ENCODE measurements around the gene TNFSF13B.
"Not testable (repeated sequence)": the region's sequence is repeated elsewhere in the genome, so short reads cannot be mapped to it uniquely, and the experiment has no call there.

The TNFSF13B gene

DNA sequence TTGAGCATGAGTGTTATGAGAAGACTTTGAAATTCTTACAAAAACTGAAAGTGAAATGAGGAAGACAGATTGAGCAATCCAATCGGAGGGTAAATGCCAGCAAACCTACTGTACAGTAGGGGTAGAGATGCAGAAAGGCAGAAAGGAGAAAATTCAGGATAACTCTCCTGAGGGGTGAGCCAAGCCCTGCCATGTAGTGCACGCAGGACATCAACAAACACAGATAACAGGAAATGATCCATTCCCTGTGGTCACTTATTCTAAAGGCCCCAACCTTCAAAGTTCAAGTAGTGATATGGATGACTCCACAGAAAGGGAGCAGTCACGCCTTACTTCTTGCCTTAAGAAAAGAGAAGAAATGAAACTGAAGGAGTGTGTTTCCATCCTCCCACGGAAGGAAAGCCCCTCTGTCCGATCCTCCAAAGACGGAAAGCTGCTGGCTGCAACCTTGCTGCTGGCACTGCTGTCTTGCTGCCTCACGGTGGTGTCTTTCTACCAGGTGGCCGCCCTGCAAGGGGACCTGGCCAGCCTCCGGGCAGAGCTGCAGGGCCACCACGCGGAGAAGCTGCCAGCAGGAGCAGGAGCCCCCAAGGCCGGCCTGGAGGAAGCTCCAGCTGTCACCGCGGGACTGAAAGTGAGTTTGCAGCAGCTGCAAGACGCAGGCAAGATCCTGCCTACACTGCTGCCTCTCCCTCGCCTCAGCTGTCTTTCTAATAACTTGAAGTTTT, at the start of gene TNFSF13B:
Gene TNFSF13B (plus strand): TSS at position 118 of the 728 bp plus-strand sequence. CDS start 178 bp downstream, at position 296.
- FAIRE-seq = no peak

DNA sequence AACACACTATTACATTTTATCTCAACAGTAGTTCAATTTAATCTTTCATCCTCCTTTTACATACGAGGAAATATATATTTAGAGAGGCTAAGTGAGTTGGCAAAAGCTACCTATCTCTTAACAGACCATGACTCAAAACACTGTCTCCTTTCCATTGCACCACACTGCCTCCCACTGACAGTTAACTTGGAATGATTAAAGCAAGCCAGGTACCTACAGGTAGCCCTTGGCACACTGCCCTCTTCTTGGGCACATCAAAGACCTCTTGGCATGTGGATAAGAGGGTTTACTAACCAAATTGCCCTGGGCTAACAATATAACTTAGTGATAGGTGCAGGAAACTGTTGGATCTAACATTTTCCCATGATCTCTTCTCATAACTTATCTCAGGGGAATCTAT, 49.5 kb upstream of the TNFSF13B start:
- FAIRE-seq = no peak

GRCh38 chr13:108223687-108224503, 45.6 kb upstream of the TNFSF13B start:
- no peak for FAIRE-seq

GRCh38 chr13:108225440-108225839, 44.1 kb upstream of the TNFSF13B start:
- FAIRE-seq = no peak

GRCh38 chr13:108226184-108226583, 43.3 kb upstream of the TNFSF13B start:
- FAIRE-seq = no peak

- FAIRE-seq = peak; percentile 80
Observed at GRCh38 chr13:108227651-108228272, 41.8 kb upstream of the TNFSF13B start.

DNA sequence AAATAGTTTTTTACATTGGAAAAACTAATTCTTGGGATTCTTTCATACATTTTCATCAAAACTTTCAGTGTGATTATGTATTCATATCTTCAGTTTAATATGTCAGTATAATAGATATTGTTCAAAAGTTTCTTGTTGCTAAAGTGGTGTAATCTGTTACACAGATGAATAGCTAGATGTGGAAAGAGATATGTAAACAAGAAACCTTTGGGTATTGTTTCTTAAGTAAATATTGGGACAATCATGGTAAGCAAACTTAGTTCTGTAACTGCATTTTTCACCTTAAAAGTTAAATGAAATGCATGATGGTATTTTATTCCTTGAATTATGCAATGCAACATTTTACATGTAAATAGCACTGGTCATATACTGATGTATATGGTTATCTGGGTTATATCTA, 39.1 kb upstream of the TNFSF13B start:
- FAIRE-seq = no peak

- no peak for FAIRE-seq
Observed at GRCh38 chr13:108249150-108249549, 20.4 kb upstream of the TNFSF13B start.

- FAIRE-seq = no peak
Observed at GRCh38 chr13:108257248-108257647, 12.3 kb upstream of the TNFSF13B start.

DNA sequence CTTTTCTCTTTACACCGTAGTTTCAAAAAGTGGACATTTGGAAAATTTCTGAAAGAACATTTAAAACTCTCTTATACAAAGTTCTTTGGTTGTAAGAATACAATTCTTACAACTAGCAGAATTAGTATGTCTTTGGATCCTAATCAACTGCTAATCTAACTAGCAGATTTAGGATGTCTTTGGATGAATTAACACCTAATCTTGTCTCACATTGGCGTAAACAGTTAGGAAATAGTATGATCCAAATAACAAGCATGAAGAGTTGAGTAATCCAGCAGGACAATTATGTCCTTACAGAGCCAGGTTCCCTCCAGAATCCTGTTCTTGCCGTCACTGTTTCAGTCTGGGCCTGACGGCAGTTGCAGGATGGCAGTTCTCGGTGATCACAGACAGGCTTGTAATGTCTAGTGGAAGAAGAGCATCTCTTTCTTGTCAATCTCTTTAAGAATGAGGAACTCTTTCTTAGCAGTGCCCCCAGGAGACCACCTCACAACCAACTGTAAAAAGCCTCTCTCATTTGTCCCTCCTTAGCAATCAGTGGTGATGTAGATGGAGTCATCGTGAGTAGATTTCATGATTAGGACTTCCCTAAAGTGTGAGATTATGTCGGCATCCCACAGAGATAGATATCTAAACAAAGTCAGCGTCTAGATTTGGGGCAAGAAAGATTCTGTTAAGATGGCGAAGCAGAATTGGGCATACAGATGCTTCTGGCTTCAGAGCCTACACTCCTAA, 5.7 kb upstream of the TNFSF13B start:
- FAIRE-seq = no peak

DNA sequence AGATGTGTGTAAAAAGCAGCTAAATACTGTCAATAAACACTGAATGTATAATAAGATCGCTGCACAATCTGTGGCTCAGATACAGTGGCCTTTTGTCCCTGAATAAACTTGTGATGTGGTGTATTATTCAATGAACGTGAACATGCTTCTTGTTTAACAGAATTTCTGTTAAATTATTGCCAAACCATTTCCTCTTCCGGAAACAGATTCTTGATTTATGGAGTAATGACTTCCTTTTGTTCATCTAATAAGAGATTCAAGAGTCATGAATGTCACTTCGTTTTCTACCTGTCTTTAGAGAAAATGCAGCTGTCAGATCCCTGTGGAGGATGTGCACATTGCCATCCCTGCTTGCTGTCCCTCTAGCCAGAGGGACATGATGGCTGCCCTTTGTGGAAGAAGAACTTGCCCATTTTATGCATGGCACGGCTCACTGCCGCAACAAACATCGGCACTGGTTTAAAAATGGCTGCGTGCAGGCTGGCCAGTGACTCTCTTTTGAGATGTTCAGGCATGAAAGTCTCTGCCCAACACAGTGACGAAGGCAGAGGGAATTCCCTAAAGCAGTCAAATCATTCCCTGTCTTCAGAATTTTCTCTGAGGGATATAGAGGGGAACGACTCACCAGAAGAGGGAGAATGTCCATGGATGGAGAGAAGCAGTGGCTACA, 3.1 kb upstream of the TNFSF13B start:
- no peak for FAIRE-seq

DNA sequence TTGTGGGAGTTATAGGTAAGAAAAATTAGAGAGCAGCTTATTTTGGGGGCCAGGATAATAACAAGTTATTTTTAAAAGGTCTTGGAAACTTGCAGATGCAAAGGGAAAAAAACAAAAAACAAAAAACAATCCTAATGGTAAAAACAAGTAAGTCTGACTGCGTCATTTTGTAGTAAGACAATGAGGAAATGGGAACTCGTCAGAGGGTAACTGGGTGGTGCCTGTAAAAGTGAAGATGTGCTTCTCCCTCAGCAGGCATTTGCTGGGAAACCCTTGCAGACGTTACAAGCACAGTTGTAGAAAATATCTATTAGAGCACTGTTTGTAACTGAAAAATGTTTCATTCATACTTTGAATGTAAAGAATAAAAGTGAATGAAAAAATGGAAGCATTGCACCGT, 2.2 kb upstream of the TNFSF13B start:
- FAIRE-seq = no peak

GRCh38 chr13:108267855-108268254, 1.7 kb upstream of the TNFSF13B start:
- not testable (repeated sequence) for FAIRE-seq

GRCh38 chr13:108268466-108269112, 929 bp upstream of the TNFSF13B start:
- FAIRE-seq = no peak

- FAIRE-seq = no peak
Observed at GRCh38 chr13:108270442-108270841, 924 bp downstream of the TNFSF13B start.

DNA sequence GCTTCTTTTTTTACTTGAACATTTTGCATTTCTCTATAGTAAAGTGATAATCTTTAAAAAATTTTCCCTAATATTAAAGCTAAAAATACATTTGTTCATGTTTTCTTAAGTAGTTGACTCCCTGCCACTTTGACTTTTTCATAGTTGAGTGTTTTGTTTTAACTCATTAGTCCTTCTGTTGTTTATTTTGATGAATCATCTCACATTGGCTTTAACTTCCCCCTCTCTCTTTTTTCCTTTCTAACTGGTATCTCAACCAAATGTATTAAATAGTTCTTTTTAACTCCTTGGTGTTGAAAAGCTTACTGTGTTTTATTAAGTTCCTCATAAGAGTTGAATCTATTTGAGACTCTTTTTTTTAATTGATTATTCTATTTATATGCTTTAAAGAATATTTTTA, 2.8 kb downstream of the TNFSF13B start:
- FAIRE-seq = no peak

GRCh38 chr13:108273429-108274118, 4.1 kb downstream of the TNFSF13B start:
- FAIRE-seq = no peak

- no peak for FAIRE-seq
Observed at GRCh38 chr13:108274718-108275117, 5.2 kb downstream of the TNFSF13B start.

DNA sequence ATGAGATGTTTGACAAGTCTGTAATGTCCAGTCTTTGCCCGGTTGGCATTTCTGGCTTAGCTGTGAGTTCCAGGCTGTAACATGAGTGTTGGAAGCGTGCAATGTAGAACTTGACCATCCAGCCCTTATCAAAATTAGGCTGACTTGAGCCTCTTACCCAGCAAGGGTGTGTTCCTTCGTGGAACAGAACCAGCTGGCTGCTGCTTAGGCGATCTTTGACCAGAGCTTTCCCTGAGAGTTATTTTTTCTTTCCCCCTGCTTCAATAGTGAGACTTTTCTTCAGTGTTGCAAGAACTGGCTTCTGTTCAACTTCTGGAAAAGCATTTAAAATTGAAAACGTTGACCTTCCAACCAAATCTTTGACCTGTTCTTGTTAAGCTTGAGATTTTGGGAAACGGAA, 6.5 kb downstream of the TNFSF13B start:
- FAIRE-seq = no peak

DNA sequence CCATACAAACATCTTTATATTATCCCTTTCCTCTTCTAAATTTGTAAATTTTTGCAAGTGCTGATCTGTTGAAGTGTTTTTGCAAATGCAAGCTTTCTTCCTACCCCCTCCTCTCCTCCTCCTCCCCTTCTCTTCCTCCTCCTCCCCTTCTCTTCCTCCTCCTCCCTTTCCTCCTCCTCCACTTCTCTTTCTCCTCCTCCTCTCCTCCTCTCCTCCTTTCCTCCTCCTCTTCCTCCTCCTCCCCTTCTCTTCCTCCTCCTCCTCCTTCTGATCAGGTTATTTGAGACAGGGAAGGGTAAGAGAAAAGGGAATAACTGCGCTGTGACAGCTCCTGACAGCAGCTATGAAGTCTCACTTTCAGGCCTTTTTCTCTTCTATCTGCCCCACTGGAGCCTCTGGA, 8.9 kb downstream of the TNFSF13B start:
- no peak for FAIRE-seq

GRCh38 chr13:108281901-108282300, 12.4 kb downstream of the TNFSF13B start:
- FAIRE-seq = no peak
